HepG2 (cell line): ENCODE measurements around the gene SLC39A2. TPM values are rescaled to one million over a fixed set of nuclear protein-coding genes. Genes with fewer than 3 reads are reported as not detected.

Source experiments
- ATAC-seq: fragments of 200-7000 bp; cut with Tn5 transposase; 3 replicates; pipeline ENCODE4 v1.9.1; 2020; ENCODE audit warnings: mild to moderate bottlenecking, moderate library complexity
- BruUV-seq: library from RNA; stranded (reverse); fragments of 400-500 nt; replicated peaks from 2 replicates; lab custom pipeline; 2021; lab: Mats Ljungman, UMichigan
- CTCF ChIA-PET: fragments of 300-600 bp; formaldehyde crosslinking; extraction: SDS; loops from one replicate; lab custom pipeline; 2021; ENCODE audit warnings: low total read pairs, inconsistent platforms, low intra/inter-chr PET ratio; lab: Yijun Ruan, JAX
- POLR2A ChIA-PET: fragments of 350-600 bp; sonication (Branson Sonifier 250); formaldehyde crosslinking; loops from one replicate; lab custom pipeline; 2020; ENCODE audit warnings: antibody characterized with exemption, inconsistent platforms; lab: Yijun Ruan, JAX
- DNase-seq: peaks from one replicate; pipeline ENCODE4 v3.0.0-alpha.2; 2015; ENCODE audit warnings: low spot score
- FAIRE-seq: peaks from 3 replicates; lab custom pipeline; 2011; peaks lifted over from hg19 to GRCh38; lab: Jason Lieb, UNC
- H2AFZ ChIP-seq: one replicate; pipeline ENCODE4 v1.6.1; 2011; ENCODE audit warnings: low read length, inconsistent platforms
- H3K27ac ChIP-seq: fragments of 300-600 bp; 3 replicates; pipeline ENCODE4 v1.8.0; 2011; ENCODE audit warnings: mixed run types, mild to moderate bottlenecking, mixed read lengths, low read length, inconsistent platforms; ENCODE audit not compliant: insufficient read depth; ENCODE audit errors: extremely low read length
- H3K27me3 ChIP-seq, 2 experiments: fragments of 200-600 bp in 1 of 2; 2 replicates in 1 of 2; 3 replicates in 1 of 2; pipeline versions ENCODE4 v1.6.0 to v1.8.0; 2011; ENCODE audit warnings: low read length in 2 of 2, mild to moderate bottlenecking in 2 of 2, moderate library complexity in 2 of 2, inconsistent platforms in 1 of 2; ENCODE audit not compliant: insufficient read depth in 2 of 2, control insufficient read depth in 1 of 2
- H3K36me3 ChIP-seq, 2 experiments: fragments of 200-600 bp in 1 of 2; replicated peaks in 1 of 2; 2 replicates in 1 of 2; 3 replicates in 1 of 2; pipeline versions ENCODE4 v1.5.1 to v1.8.0; 2011; ENCODE audit warnings: low read length in 2 of 2, inconsistent platforms in 1 of 2; ENCODE audit not compliant: insufficient read depth in 2 of 2, control insufficient read depth in 1 of 2
- H3K4me1 ChIP-seq: 2 replicates; pipeline ENCODE4 v1.5.1; 2012; ENCODE audit warnings: low read length, inconsistent platforms; ENCODE audit not compliant: insufficient read depth
- H3K4me2 ChIP-seq: 2 replicates; pipeline ENCODE4 v1.6.0; 2011; ENCODE audit warnings: low read depth, low read length, inconsistent platforms
- H3K4me3 ChIP-seq, 3 experiments: fragments of 200-600 bp in 1 of 3; sonication (generic), shearing (Covaris generic) in 1 of 3; replicated peaks in 1 of 3; 2 replicates each; pipeline ENCODE4 v1.5.1; 2011 to 2016; ENCODE audit warnings: low read length in 3 of 3, inconsistent platforms in 2 of 3, low read depth in 2 of 3, mild to moderate bottlenecking in 2 of 3, control low read depth in 1 of 3, mixed read lengths in 1 of 3; ENCODE audit not compliant: insufficient read depth in 1 of 3
- H3K79me2 ChIP-seq: one replicate; pipeline ENCODE4 v1.6.1; 2011; ENCODE audit warnings: low read length, inconsistent platforms; ENCODE audit not compliant: insufficient read depth
- H3K9ac ChIP-seq: 2 replicates; pipeline ENCODE4 v1.6.0; 2011; ENCODE audit warnings: mild to moderate bottlenecking, low read depth, low read length, inconsistent platforms; ENCODE audit not compliant: insufficient read depth
- H3K9me3 ChIP-seq: 2 replicates; pipeline ENCODE4 v1.5.1; 2012; ENCODE audit warnings: mild to moderate bottlenecking, low read length
- H4K20me1 ChIP-seq: 2 replicates; pipeline ENCODE4 v1.6.0; 2011; ENCODE audit warnings: inconsistent platforms, mild to moderate bottlenecking, low read length, moderate library complexity; ENCODE audit not compliant: insufficient read depth
- BCL6 ChIP-seq: IDR thresholded peaks from 2 replicates; pipeline ENCODE4 v1.6.1; 2016; ENCODE audit warnings: missing genetic modification reagents, missing compliant biosample characterization
- CREB1 ChIP-seq, 2 experiments: fragments of 450-650 bp in 1 of 2; IDR thresholded peaks; 2 replicates each; pipeline ENCODE4 v1.6.1; 2016 to 2017; ENCODE audit warnings: control low read depth in 1 of 2, mild to moderate bottlenecking in 1 of 2, missing compliant biosample characterization in 1 of 2, missing genetic modification characterization in 1 of 2
- MXI1 ChIP-seq: IDR thresholded peaks from 3 replicates; pipeline ENCODE4 v1.6.1; 2012; ENCODE audit warnings: low read depth, low read length, inconsistent platforms, borderline replicate concordance
- NONO ChIP-seq, 2 experiments: fragments of 450-650 bp in 1 of 2; sonication (generic) in 1 of 2; formaldehyde crosslinking in 1 of 2; IDR thresholded peaks in 1 of 2; conservative IDR thresholded peaks in 1 of 2; 2 replicates each; pipeline versions ENCODE4 v1.6.1 to v1.8.0; 2017 to 2022; ENCODE audit warnings: mild to moderate bottlenecking in 1 of 2, missing genetic modification reagents in 1 of 2, moderate library complexity in 1 of 2
- NR1H2 ChIP-seq: sonication (generic); formaldehyde crosslinking; IDR thresholded peaks from 2 replicates; pipeline ENCODE4 v1.8.1; 2022; ENCODE audit warnings: low read depth, missing genetic modification reagents, borderline replicate concordance
- POGZ ChIP-seq: sonication (generic); formaldehyde crosslinking; IDR thresholded peaks from 2 replicates; pipeline ENCODE4 v1.4.0; 2020; ENCODE audit warnings: mild to moderate bottlenecking, missing genetic modification reagents
- RNF2 ChIP-seq: fragments of 450-650 bp; conservative IDR thresholded peaks from 2 replicates; pipeline ENCODE4 v1.6.1; 2016; ENCODE audit warnings: low read depth
- SNAI1 ChIP-seq: sonication (generic); formaldehyde crosslinking; IDR thresholded peaks from 2 replicates; pipeline ENCODE4 v1.5.0; 2020; ENCODE audit warnings: mild to moderate bottlenecking, missing genetic modification reagents, borderline replicate concordance
- XRCC5 ChIP-seq: fragments of 200-400 bp; formaldehyde crosslinking; optimal IDR thresholded peaks from 2 replicates; pipeline ENCODE3; 2017; ENCODE audit warnings: mild to moderate bottlenecking, low read length
- ZFP1 ChIP-seq: IDR thresholded peaks from 2 replicates; pipeline ENCODE4 v1.6.1; 2016
- ZMYM3 ChIP-seq: sonication (generic); formaldehyde crosslinking; IDR thresholded peaks from 2 replicates; pipeline ENCODE4 v1.5.1; 2020; ENCODE audit warnings: mild to moderate bottlenecking, missing genetic modification reagents
- ZNF501 ChIP-seq: sonication (generic); formaldehyde crosslinking; IDR thresholded peaks from 2 replicates; pipeline ENCODE4 v1.5.1; 2020; ENCODE audit warnings: mild to moderate bottlenecking, moderate library complexity, missing genetic modification reagents
- ZNF557 ChIP-seq: sonication (generic); formaldehyde crosslinking; IDR thresholded peaks from 2 replicates; pipeline ENCODE4 v1.4.0; 2020; ENCODE audit warnings: missing genetic modification reagents
- ZNF572 ChIP-seq: sonication (generic); formaldehyde crosslinking; IDR thresholded peaks from 2 replicates; pipeline ENCODE4 v1.5.1; 2020; ENCODE audit warnings: mild to moderate bottlenecking, missing genetic modification reagents
- ZNF773 ChIP-seq: sonication (generic); formaldehyde crosslinking; IDR thresholded peaks from 2 replicates; pipeline ENCODE4 v1.4.0; 2020; ENCODE audit warnings: missing genetic modification reagents, borderline replicate concordance
- WGBS: methylation state at CpG from one replicate; pipeline ENCODE4 v1.1.6; 2017; ENCODE audit warnings: low lambda C conversion rate; 5-methylcytosine and 5-hydroxymethylcytosine counted together
- in situ Hi-C: cut with HindIII; loops from 2 replicates; pipeline ENCODE4 v1.10.0; 2017; ENCODE audit warnings: low pct_unique_long_range_greater_than_20kb; ENCODE audit not compliant: extremely low pct_ligation_motif_present
- intact Hi-C: fragments of 100-400 bp; cut with micrococcal nuclease; formaldehyde crosslinking; loops from one replicate; pipeline ENCODE4 v1.10.0; 2022; ENCODE audit not compliant: unreplicated experiment
- polyA plus RNA-seq, 8 experiments: library from polyadenylated mRNA; depleted of rRNA in 3 of 8; stranded (reverse) in 7 of 8; unstranded in 1 of 8; fragments of >200 nt; fragmentation: Illumina TruSeq in 4 of 8; extraction: Trizol in 4 of 8; gene quantifications; 2 replicates each; pipeline versions ENCODE4 v1.2.1 to v1.2.3, GENCODE V29; 2011 to 2016; ENCODE audit warnings: low read depth in 4 of 8, missing spikeins in 1 of 8, mixed read lengths in 1 of 8; ENCODE audit not compliant: insufficient read depth in 1 of 8
- total RNA-seq, 5 experiments: library from RNA; depleted of rRNA; stranded (reverse); fragments of >200 nt; fragmentation: Illumina TruSeq; extraction: Trizol; gene quantifications; 2 replicates each; pipeline ENCODE4 v1.2.3, GENCODE V29; 2016; ENCODE audit warnings: low read depth in 1 of 5
- TF ChIP-seq, protein P1 (sequence below): sonication (generic); formaldehyde crosslinking; conservative IDR thresholded peaks from 2 replicates; pipeline ENCODE4 v1.4.0; 2020; ENCODE audit warnings: missing genetic modification reagents
- TF ChIP-seq, protein P2 (sequence below): sonication (generic); formaldehyde crosslinking; IDR thresholded peaks from 2 replicates; pipeline ENCODE4 v1.5.0; 2020; ENCODE audit warnings: missing genetic modification reagents, mild to moderate bottlenecking, borderline replicate concordance
- TF ChIP-seq, protein P3 (sequence below): sonication (generic); formaldehyde crosslinking; IDR thresholded peaks from 2 replicates; pipeline ENCODE4 v1.5.1; 2020; ENCODE audit warnings: missing genetic modification reagents, mild to moderate bottlenecking, borderline replicate concordance

The SLC39A2 gene
- total and polyA plus RNA-seq, 2 of the 13 experiments (the other 11 are each of a cell fraction or from before 2014, with no cell fraction given) = 0.08 to 0.11 TPM

DNA sequence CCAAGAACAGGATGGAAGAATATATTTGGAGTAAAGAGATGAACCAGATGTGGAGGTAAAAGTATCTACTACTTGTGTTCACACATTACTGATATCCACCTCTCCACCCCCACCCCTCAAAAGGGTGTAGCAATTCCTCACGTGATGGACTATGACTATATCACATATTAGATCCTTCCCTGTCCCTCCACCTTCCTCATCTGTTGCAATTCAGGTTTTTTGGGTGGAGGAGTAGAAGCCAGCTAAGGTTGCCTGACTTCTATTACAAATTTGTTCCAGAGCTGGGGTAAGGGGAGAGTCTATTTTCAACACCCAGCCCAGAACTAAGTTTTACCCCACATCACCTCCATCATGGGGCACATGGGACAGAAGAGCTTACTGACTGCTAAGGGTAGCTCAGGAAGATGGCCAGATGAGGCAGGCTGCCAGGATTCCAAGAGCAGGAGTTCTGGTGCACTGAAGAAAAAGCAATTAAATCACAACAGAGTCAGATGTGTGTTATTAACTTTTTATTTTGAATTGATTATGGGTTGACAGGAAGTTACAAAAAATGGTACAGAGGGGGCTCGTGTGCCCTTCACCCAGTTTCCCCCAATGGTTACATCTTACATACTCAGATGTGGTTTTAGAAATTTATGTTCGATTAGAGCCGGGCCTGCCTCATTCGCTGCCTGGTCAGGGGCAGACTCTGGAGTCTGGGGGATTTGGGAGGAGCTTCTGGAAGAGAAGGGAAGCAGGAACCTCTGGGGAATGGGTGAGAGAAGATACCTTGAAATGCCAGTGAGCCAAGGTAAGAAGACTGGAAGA lies 33.4 kb downstream of the SLC39A2 start (continued):
- TF ChIP-seq, protein P1, sequence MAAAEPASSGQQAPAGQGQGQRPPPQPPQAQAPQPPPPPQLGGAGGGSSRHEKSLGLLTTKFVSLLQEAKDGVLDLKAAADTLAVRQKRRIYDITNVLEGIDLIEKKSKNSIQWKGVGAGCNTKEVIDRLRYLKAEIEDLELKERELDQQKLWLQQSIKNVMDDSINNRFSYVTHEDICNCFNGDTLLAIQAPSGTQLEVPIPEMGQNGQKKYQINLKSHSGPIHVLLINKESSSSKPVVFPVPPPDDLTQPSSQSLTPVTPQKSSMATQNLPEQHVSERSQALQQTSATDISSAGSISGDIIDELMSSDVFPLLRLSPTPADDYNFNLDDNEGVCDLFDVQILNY (CRISPR knock-in tag) = no peak
- no peak for TF ChIP-seq RNF2
- TF ChIP-seq CREB1 (IDR thresholded peaks at IDR 0.05) = no peak
- no peak for TF ChIP-seq CREB1 (CRISPR knock-in tag; IDR thresholded peaks at IDR 0.05)
- no peak for TF ChIP-seq NR1H2
- TF ChIP-seq SNAI1 (CRISPR knock-in tag) = no peak
- no peak for TF ChIP-seq BCL6 (CRISPR knock-in tag)
- TF ChIP-seq, all 625 proteins: peak for 0

DNA sequence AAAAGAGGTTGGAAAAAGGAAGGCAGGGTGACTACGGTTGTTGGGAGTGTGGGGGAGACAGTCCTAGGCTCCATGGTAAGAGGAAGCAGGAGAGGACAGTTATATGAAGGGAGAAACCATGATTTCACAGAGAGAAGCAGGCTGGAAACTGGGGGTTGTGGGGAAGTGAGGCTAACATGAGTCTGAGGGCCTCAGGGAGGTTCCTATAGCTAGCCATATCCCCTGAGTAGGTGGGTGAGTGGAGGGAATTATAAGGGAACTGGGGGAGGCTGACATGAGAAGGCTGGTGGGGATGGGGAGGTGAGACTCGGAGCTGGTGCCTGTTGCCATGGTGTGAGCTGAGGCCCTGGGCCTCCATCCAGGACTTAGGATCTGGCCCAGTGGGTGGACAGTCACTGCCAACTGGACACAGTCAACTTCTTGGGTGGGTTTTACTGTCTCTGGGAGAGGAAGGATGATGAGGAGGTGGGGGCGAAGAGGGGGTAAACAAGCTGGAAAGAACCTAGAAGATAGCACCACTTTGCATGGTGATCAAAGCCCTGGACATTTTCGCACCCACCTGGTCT lies 34.1 kb downstream of the SLC39A2 start:
- H2AFZ ChIP-seq = no peak overlapping the region
- no peaks in the 10 kb centered on the region for H3K36me3 ChIP-seq
- intact Hi-C loops = no loop called here
- no peaks in the 10 kb centered on the region; a peak in 1 of 5 replicates for H3K27me3 ChIP-seq
- no TSS peak for BruUV-seq
- FAIRE-seq (no peak), DNase-seq (no peak), ATAC-seq (no peak)
- no peak overlapping the region for H3K4me2 ChIP-seq
- WGBS = 77% methylated on average over 4 of the region's 4 CpGs
- peaks cover 20% of the 10 kb centered on the region for H3K4me1 ChIP-seq
- no peak overlapping the region for H3K9ac ChIP-seq
- H3K27ac ChIP-seq = no peak overlapping the region
- ChIA-PET CTCF (no interaction called here), POLR2A (interaction anchor here (1.3 kb wide), 1 partner anchor 8 kb away, joined by 4 read pairs; the partner anchor contains the start of gene NDRG2)
- no peaks in the 10 kb centered on the region for H4K20me1 ChIP-seq
- no peaks in the 10 kb centered on the region for H3K79me2 ChIP-seq
- no peak overlapping the region for H3K4me3 ChIP-seq
- in situ Hi-C loops = no loop called here
- H3K9me3 ChIP-seq = no peaks in the 10 kb centered on the region
- TF ChIP-seq XRCC5 (no peak), ZNF501 (no peak), NONO (IDR thresholded peaks at IDR 0.05) (no peak), NONO (CRISPR knock-in tag; conservative IDR thresholded peaks at IDR 0.05) (no peak), ZMYM3 (CRISPR knock-in tag) (no peak), ZFP1 (no peak), POGZ (CRISPR knock-in tag) (no peak), MXI1 (no peak), ZNF557 (CRISPR knock-in tag) (no peak), ZNF773 (no peak), ZNF572 (CRISPR knock-in tag) (no peak)
- TF ChIP-seq, protein P2, sequence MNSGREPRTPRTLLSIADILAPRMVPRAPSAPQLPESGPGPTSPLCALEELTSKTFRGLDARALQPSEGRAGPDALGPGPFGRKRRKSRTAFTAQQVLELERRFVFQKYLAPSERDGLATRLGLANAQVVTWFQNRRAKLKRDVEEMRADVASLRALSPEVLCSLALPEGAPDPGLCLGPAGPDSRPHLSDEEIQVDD (CRISPR knock-in tag) = no peak
- TF ChIP-seq, protein P3, sequence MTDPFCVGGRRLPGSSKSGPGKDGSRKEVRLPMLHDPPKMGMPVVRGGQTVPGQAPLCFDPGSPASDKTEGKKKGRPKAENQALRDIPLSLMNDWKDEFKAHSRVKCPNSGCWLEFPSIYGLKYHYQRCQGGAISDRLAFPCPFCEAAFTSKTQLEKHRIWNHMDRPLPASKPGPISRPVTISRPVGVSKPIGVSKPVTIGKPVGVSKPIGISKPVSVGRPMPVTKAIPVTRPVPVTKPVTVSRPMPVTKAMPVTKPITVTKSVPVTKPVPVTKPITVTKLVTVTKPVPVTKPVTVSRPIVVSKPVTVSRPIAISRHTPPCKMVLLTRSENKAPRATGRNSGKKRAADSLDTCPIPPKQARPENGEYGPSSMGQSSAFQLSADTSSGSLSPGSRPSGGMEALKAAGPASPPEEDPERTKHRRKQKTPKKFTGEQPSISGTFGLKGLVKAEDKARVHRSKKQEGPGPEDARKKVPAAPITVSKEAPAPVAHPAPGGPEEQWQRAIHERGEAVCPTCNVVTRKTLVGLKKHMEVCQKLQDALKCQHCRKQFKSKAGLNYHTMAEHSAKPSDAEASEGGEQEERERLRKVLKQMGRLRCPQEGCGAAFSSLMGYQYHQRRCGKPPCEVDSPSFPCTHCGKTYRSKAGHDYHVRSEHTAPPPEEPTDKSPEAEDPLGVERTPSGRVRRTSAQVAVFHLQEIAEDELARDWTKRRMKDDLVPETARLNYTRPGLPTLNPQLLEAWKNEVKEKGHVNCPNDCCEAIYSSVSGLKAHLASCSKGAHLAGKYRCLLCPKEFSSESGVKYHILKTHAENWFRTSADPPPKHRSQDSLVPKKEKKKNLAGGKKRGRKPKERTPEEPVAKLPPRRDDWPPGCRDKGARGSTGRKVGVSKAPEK (CRISPR knock-in tag) = no peak
